A172 (cell line): ENCODE data around the gene CCR4. TPM values are rescaled to one million over a fixed set of nuclear protein-coding genes. Genes with fewer than 3 reads are reported as not detected.
"Not testable (repeated sequence)": the region's sequence is repeated elsewhere in the genome, so short reads cannot be mapped to it uniquely, and the experiment has no call there.

Experiments
- DNase-seq: peaks from one replicate; pipeline ENCODE4 v3.0.0-alpha.2; 2015; ENCODE audit warnings: low spot score
- total RNA-seq: library from RNA; depleted of rRNA; stranded (reverse); fragments of >200 nt; shearing (Covaris generic); gene quantifications from 2 replicates; pipeline ENCODE4 v1.2.3, GENCODE V29; 2014; rRNA removed

Gene CCR4
- total RNA-seq = not detected in 2 replicates

- no peak for DNase-seq
Observed at GRCh38 chr3:32951410-32951811, at the start of gene CCR4. TSS of gene CCR4 (plus strand) at chr3:32951644. CDS start at chr3:32953423, 1,779 bp downstream.

DNA sequence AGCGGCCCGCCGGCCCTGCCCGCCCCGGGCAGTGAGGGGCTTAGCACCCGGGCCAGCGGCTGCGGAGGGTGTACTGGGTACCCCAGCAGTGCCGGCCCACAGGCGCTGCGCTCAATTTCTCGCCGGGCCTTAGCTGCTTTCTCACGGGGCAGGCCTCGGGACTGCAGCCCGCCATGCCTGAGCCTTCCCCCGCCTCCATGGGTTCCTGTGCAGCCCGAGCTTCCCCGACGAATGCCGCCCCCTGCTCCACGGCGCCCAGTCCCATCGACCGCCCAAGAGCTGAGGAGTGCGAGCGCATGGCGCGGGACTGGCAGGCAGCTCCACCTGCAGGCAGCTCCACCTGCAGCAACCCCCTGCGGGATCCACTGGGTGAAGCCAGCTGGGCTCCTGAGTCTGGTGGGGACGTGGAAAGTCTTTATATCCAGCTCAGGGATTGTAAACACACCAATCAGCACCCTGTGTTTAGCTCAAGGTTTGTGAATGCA lies 48.5 kb upstream of the CCR4 start:
- DNase-seq = not testable (repeated sequence)

GRCh38 chr3:32903953-32904352 lies 47.5 kb upstream of the CCR4 start:
- no peak for DNase-seq

DNA sequence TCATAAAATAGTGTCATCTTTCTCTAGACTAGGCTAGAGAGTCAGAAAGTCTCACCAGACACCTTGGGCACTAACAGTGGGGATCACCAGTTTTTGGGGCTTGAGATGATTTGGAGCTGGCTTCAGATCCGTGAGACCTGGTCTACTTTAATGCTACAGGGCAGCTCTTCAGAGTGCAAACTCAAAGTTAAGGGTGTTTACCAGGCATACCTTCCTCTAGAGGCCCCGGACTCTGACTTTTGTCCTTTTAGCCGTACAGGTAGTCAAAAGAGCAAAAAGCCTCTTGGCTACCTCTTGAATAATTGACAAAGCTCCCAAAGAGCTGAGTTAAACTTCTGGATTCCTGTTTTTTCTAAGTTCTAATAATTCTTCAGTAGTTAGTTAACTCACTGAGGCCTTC lies 41.4 kb upstream of the CCR4 start:
- DNase-seq = no peak

GRCh38 chr3:32910954-32911353 lies 40.5 kb upstream of the CCR4 start:
- DNase-seq = no peak

- no peak for DNase-seq
Observed at GRCh38 chr3:32912046-32912445, 39.4 kb upstream of the CCR4 start.

DNA sequence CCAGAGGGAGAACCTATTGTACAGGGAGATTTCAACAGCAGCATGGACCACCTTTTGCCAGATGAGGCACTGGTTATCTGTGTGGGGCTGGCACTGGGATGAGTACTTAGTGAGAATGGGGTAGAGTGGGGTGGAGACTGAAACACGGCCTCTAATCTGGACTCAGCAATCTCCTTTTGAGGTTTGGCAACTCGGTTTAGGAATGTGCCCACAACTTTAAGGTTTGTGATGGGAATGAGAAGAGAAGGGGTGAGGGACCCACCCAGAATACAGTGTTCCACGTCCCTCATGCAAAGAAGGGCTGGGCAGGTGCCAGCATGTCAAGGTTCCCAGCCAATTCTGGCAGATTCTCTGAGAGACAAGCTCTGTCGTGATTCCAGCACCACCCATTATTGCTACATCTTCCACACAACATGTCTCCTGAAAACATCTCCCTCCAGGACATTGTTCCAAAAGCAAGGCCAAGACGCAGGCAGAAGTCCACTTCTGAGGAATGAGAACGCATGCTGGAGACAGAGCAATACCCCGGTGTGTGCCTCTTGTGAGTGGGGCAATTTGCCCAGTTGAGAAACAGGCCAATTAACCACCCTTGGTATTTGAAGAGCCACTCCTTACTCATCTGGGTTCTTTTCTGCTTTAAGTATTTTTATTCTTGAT lies 37.5 kb upstream of the CCR4 start:
- DNase-seq = no peak

GRCh38 chr3:32919920-32920319 lies 31.5 kb upstream of the CCR4 start:
- no peak for DNase-seq

- DNase-seq = no peak
Observed at GRCh38 chr3:32922078-32922477, 29.4 kb upstream of the CCR4 start.

GRCh38 chr3:32930161-32930560 lies 21.3 kb upstream of the CCR4 start:
- no peak for DNase-seq

- not testable (repeated sequence) for DNase-seq
Observed at GRCh38 chr3:32931273-32931672, 20.2 kb upstream of the CCR4 start.

DNA sequence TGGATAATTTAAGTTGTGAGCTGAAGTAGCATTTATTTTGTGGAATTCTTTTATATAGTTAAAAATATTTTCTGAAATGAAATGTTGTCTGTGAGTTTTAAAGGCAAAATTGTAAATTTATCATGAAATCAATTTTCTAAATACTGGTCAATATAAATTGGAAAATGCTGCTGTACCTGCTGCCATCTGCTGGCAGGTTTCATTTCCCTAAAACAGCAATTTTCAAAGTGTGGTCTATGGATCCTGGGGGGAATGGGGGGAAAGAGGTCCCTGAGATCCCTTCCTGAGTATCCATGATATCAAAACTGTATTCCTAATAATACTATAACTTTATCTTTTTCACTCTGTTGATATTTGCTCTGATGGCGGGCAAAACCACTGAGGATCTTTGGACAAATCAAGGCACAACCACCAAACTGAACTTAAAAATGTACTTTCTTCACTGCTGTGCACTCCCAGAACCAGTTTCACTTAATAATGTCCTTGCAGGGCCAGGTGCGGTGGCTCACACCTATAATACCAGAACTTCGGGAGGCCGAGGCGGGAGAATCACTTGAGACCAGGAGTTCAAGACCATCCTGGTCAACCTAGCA lies 17.2 kb upstream of the CCR4 start:
- DNase-seq = peak; percentile 34

DNA sequence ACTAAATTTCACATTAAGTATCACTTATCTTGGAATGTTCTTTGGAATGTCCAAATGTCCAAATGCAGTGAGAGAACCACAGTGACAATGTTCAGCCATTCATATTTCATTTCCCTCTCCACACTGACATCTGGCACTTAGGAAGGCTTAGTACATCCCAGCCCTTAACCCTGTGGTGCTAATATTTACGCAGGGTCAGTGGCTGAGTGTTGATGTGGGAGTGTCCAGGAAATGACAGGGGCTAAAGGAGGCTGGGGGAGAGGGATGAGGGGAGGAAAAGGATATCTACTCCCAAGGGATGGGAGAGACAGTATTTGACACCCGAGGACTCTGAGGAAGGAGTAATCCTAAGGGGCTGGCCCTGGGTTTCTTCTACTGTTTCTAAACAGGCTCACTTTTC lies 14.1 kb upstream of the CCR4 start:
- DNase-seq = peak; percentile 31

DNA sequence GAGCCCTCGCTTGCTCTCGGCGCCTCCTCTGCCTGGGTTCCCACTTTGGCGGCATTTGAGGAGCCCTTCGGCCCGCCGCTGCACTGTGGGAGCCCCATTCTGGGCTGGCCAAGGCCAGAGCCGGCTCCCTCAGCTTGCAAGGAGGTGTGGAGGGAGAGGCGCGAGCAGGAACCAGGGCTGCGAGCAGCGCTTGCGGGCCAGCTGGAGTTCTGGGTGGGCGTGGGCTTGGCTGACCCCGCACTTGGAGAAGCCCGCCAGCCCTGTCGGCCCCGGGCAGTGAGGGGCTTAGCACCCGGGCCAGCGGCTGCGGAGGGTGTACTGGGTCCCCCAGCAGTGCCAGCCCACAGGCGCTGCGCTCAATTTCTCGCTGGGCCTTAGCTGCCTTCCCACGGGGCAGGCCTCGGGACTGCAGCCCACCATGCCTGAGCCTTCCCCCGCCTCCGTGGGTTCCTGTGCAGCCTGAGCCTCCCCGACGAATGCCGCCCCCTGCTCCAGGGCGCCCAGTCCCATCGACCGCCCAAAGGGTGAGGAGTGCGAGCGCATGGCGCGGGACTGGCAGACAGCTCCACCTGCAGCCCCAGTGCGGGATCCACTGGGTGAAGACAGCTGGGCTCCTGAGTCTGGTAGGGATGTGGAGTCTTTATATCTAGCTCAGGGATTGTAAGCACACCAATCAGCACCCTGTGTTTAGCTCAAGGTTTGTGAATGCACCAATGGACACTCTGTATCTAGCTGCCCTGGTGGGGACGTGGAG lies 11.7 kb upstream of the CCR4 start:
- not testable (repeated sequence) for DNase-seq

DNA sequence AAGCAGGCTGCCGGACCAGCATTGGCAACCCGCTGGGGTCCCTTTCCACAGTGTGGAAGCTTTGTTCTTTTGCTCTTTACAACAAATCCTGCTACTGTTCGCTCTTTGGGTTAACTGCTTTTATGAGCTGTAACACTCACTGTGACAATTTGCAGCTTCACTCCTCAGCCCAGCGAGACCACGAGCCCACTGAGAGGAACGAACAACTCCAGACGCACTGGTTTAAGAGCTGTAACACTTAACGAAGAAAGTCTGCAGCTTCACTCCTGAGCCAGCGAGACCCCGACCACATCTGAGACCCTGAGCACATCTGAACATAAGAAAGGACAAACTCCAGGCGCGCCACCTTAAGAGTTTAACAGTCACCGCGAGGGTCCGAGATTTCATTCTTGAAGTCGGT lies 10.7 kb upstream of the CCR4 start:
- DNase-seq = no peak

DNA sequence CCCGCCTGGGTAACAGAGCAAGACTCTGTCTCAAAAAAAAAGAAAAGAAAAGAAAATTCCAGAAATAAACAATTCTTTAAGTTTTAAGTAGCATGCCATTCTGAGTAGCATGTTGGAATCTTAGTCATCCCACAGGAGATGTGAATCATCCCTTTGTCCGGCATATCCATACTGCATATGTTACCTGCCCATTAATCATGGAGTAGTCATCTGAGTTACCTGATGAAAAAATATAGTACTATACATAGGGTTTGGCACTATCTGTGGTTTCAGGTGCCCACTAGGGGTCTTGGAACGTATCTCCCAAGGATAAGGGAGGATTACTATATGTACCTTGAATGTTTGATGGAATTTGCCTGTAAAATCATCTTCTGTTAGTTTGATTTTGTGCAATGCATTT lies 6.3 kb upstream of the CCR4 start:
- peak; percentile 43 for DNase-seq

DNA sequence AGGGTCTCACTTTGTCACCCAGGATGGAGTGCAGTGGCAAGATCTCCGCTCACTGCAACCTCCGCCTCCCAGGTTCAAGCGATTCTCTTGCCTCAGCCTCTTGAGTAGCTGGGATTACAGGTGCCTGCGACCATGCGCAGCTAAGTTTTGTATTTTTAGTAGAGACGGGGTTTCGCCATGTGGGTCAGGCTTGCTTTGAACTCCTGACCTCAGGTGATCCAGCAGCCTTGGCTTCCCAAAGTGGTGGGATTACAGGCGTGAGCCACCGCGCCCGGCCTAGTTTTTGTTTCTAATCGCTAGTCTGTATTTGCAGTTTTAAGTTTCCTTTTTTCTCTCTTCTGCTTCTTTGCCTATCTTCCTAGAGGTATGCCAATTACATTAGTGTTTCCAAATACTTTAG lies 5.8 kb upstream of the CCR4 start:
- not testable (repeated sequence) for DNase-seq

- no peak for DNase-seq
Observed at GRCh38 chr3:32946973-32947788, 4.3 kb upstream of the CCR4 start.

- DNase-seq = peak; percentile 84
Observed at GRCh38 chr3:32947789-32948238, 3.6 kb upstream of the CCR4 start.

GRCh38 chr3:32948625-32949445 lies 2.6 kb upstream of the CCR4 start:
- no peak for DNase-seq

DNA sequence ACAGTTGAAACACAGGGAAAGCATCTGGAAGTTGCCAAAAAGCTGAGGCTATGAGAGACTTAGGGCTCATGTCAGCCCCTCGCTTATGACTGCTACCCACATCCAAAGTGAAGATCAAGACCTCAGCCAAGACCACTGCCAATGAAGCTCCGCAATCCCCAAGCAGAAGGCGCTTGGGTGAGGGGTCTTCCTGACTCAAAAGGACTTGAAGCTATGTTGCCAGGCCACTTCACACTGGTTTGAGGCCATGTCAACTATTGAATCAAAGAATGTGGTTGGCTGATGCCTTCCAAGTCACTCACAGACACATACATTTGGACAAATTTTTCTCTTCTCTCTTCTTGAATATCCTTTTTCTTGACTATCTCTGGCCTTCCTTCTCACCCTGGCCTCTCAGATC lies 928 bp upstream of the CCR4 start:
- no peak for DNase-seq
